Effector memory CD8-positive, alpha-beta T cell (primary cell): Measurements from ENCODE around the gene APBA1.

Source experiments
- ATAC-seq: fragments of 150-1000 bp; cut with Tn5 transposase; replicated peaks from 2 replicates; pipeline ENCODE4 v1.10.0; 2021; ENCODE audit warnings: mild to moderate bottlenecking, moderate library complexity
- DNase-seq, 3 experiments: peaks; one replicate each; pipeline ENCODE4 v3.0.0; 2021
- H3K27ac Mint-ChIP-seq, 2 donors: one replicate each; pipeline ENCODE4 v1.8.0; 2022; ENCODE audit warnings: mild to moderate bottlenecking in 2 of 2, mixed read lengths in 2 of 2, moderate library complexity in 2 of 2
- H3K27me3 Mint-ChIP-seq, 2 donors: one replicate each; pipeline ENCODE4 v1.8.0; 2022; ENCODE audit warnings: mixed read lengths in 2 of 2
- H3K36me3 Mint-ChIP-seq: one replicate; pipeline ENCODE4 v1.8.0; 2022; ENCODE audit warnings: mild to moderate bottlenecking, moderate library complexity, mixed read lengths; ENCODE audit not compliant: insufficient read depth
- H3K4me1 Mint-ChIP-seq, 2 donors: one replicate each; pipeline ENCODE4 v1.8.0; 2022; ENCODE audit warnings: low read depth in 2 of 2, mixed read lengths in 2 of 2
- H3K4me3 Mint-ChIP-seq, 2 donors: one replicate each; pipeline ENCODE4 v1.8.0; 2022; ENCODE audit warnings: mild to moderate bottlenecking in 2 of 2, mixed read lengths in 2 of 2, moderate library complexity in 2 of 2
- H3K9me3 Mint-ChIP-seq, 2 donors: one replicate each; pipeline ENCODE4 v1.8.0; 2022; ENCODE audit warnings: mixed read lengths in 2 of 2

Gene APBA1

GRCh38 chr9:69546265-69546664 lies 125.9 kb downstream of the APBA1 start:
- no peak for ATAC-seq
- Mint-ChIP-seq H3K36me3 (no peaks in the 10 kb centered on the region), H3K27ac (no peak overlapping the region), H3K9me3 (no peaks in the 10 kb centered on the region), H3K4me3 (no peak overlapping the region), H3K4me1 (peaks cover 0 to 8% of the 10 kb centered on the region in 2 donors), H3K27me3 (no peaks in the 10 kb centered on the region)
- no peak for DNase-seq

GRCh38 chr9:69542942-69543704 lies 129.0 kb downstream of the APBA1 start:
- no peak for DNase-seq
- peaks cover 0 to 16% of the 10 kb centered on the region in 2 donors for H3K27me3 Mint-ChIP-seq
- no peaks in the 10 kb centered on the region for H3K36me3 Mint-ChIP-seq
- no peaks in the 10 kb centered on the region for H3K4me1 Mint-ChIP-seq
- no peak for ATAC-seq
- H3K27ac Mint-ChIP-seq = no peak overlapping the region
- H3K9me3 Mint-ChIP-seq = no peaks in the 10 kb centered on the region
- no peak overlapping the region for H3K4me3 Mint-ChIP-seq

GRCh38 chr9:69542058-69542457 lies 130.1 kb downstream of the APBA1 start:
- no peaks in the 10 kb centered on the region for H3K36me3 Mint-ChIP-seq
- no peak overlapping the region for H3K4me3 Mint-ChIP-seq
- H3K9me3 Mint-ChIP-seq = no peaks in the 10 kb centered on the region
- H3K27me3 Mint-ChIP-seq = peaks cover 0 to 16% of the 10 kb centered on the region in 2 donors
- no peaks in the 10 kb centered on the region for H3K4me1 Mint-ChIP-seq
- DNase-seq (no peak), ATAC-seq (no peak)
- no peak overlapping the region for H3K27ac Mint-ChIP-seq

GRCh38 chr9:69535911-69536310 lies 136.3 kb downstream of the APBA1 start:
- H3K27me3 Mint-ChIP-seq = peaks cover 0 to 16% of the 10 kb centered on the region in 2 donors
- H3K4me3 Mint-ChIP-seq = no peak overlapping the region
- no peaks in the 10 kb centered on the region for H3K36me3 Mint-ChIP-seq
- DNase-seq (no peak), ATAC-seq (no peak)
- peak overlapping the region in 1 of 2 donors; percentile 29 for H3K27ac Mint-ChIP-seq
- no peaks in the 10 kb centered on the region for H3K9me3 Mint-ChIP-seq
- H3K4me1 Mint-ChIP-seq = no peaks in the 10 kb centered on the region

- peak overlapping the region in 1 of 2 donors; percentile 29 for H3K27ac Mint-ChIP-seq
These were observed 136.8 kb downstream of the APBA1 start for GRCh38 chr9:69535286-69535832.

GRCh38 chr9:69532396-69532795 lies 139.8 kb downstream of the APBA1 start:
- no peaks in the 10 kb centered on the region for H3K9me3 Mint-ChIP-seq
- H3K4me1 Mint-ChIP-seq = no peaks in the 10 kb centered on the region
- DNase-seq (no peak), ATAC-seq (no peak)
- H3K27me3 Mint-ChIP-seq = no peaks in the 10 kb centered on the region
- H3K4me3 Mint-ChIP-seq = no peak overlapping the region
- H3K27ac Mint-ChIP-seq = no peak overlapping the region
- H3K36me3 Mint-ChIP-seq = no peaks in the 10 kb centered on the region

More at GRCh38 chr9:69535286-69535832, 136.8 kb downstream of the APBA1 start:
- H3K27me3 Mint-ChIP-seq = peaks cover 0 to 16% of the 10 kb centered on the region in 2 donors
- no peak overlapping the region for H3K4me3 Mint-ChIP-seq
- H3K4me1 Mint-ChIP-seq = no peaks in the 10 kb centered on the region
- no peak for DNase-seq
- no peaks in the 10 kb centered on the region for H3K36me3 Mint-ChIP-seq
- no peak for ATAC-seq
- no peaks in the 10 kb centered on the region for H3K9me3 Mint-ChIP-seq

GRCh38 chr9:69527454-69527853 lies 144.7 kb downstream of the APBA1 start:
- peaks cover 0 to 8% of the 10 kb centered on the region in 2 donors for H3K9me3 Mint-ChIP-seq
- no peaks in the 10 kb centered on the region for H3K27me3 Mint-ChIP-seq
- DNase-seq (no peak), ATAC-seq (no peak)
- no peak overlapping the region for H3K4me3 Mint-ChIP-seq
- H3K36me3 Mint-ChIP-seq = no peaks in the 10 kb centered on the region
- H3K27ac Mint-ChIP-seq = no peak overlapping the region
- H3K4me1 Mint-ChIP-seq = no peaks in the 10 kb centered on the region

GRCh38 chr9:69526699-69527098 lies 145.5 kb downstream of the APBA1 start:
- no peaks in the 10 kb centered on the region for H3K4me1 Mint-ChIP-seq
- no peak overlapping the region for H3K4me3 Mint-ChIP-seq
- peaks cover 0 to 8% of the 10 kb centered on the region in 2 donors for H3K9me3 Mint-ChIP-seq
- DNase-seq = no peak
- no peak overlapping the region for H3K27ac Mint-ChIP-seq
- ATAC-seq = no peak
- peaks cover 0 to 2% of the 10 kb centered on the region in 2 donors for H3K27me3 Mint-ChIP-seq
- H3K36me3 Mint-ChIP-seq = no peaks in the 10 kb centered on the region

- Mint-ChIP-seq H3K27me3 (peaks cover 8 to 13% of the 10 kb centered on the region in 2 donors), H3K4me3 (no peak overlapping the region)
- DNase-seq = no peak
These were observed 152.5 kb downstream of the APBA1 start for GRCh38 chr9:69519470-69520240.

GRCh38 chr9:69516353-69517322 lies 155.5 kb downstream of the APBA1 start:
- H3K4me3 Mint-ChIP-seq = no peak overlapping the region
- peaks cover 8 to 11% of the 10 kb centered on the region in 2 donors for H3K27me3 Mint-ChIP-seq
- ATAC-seq (no peak), DNase-seq (no peak)
- H3K36me3 Mint-ChIP-seq = no peaks in the 10 kb centered on the region
- H3K4me1 Mint-ChIP-seq = peaks cover 0 to 2% of the 10 kb centered on the region in 2 donors
- H3K9me3 Mint-ChIP-seq = peaks cover 0 to 8% of the 10 kb centered on the region in 2 donors
- H3K27ac Mint-ChIP-seq = no peak overlapping the region

More at GRCh38 chr9:69519470-69520240, 152.5 kb downstream of the APBA1 start:
- no peak for ATAC-seq
- H3K27ac Mint-ChIP-seq = no peak overlapping the region
- peaks cover 0 to 8% of the 10 kb centered on the region in 2 donors for H3K9me3 Mint-ChIP-seq
- H3K36me3 Mint-ChIP-seq = no peaks in the 10 kb centered on the region
- peaks cover 0 to 2% of the 10 kb centered on the region in 2 donors for H3K4me1 Mint-ChIP-seq

- Mint-ChIP-seq H3K27me3 (peaks cover 4 to 5% of the 10 kb centered on the region in 2 donors), H3K9me3 (peaks cover 0 to 6% of the 10 kb centered on the region in 2 donors), H3K4me1 (peaks cover 0 to 2% of the 10 kb centered on the region in 2 donors), H3K36me3 (no peaks in the 10 kb centered on the region), H3K27ac (no peak overlapping the region), H3K4me3 (no peak overlapping the region)
- DNase-seq = no peak
- no peak for ATAC-seq
These were observed 156.4 kb downstream of the APBA1 start for GRCh38 chr9:69515810-69516209.

- Mint-ChIP-seq H3K27me3 (no peaks in the 10 kb centered on the region), H3K9me3 (peaks cover 0 to 6% of the 10 kb centered on the region in 2 donors), H3K27ac (no peak overlapping the region), H3K4me3 (no peak overlapping the region), H3K4me1 (no peaks in the 10 kb centered on the region), H3K36me3 (no peaks in the 10 kb centered on the region)
- ATAC-seq (no peak), DNase-seq (no peak)
These were observed 158.9 kb downstream of the APBA1 start for GRCh38 chr9:69513141-69513820.
